Thyroid gland (tissue), 4 donors: ENCODE results near the gene DISC1.

Source experiments
- CTCF ChIP-seq, 6 experiments: fragments of 200-600 bp in 3 of 6; fragments of 450-650 bp in 3 of 6; sonication (generic) in 3 of 6; IDR thresholded peaks; one replicate each; pipeline ENCODE4 v1.5.1; 2016 to 2019; ENCODE audit warnings: antibody characterized with exemption in 6 of 6, mild to moderate bottlenecking in 2 of 6, inconsistent platforms in 1 of 6, moderate library complexity in 1 of 6
- POLR2A ChIP-seq, 2 donors: fragments of 450-650 bp; IDR thresholded peaks; one replicate each; pipeline ENCODE4 v1.6.1; 2017; ENCODE audit warnings: antibody characterized with exemption in 2 of 2, mild to moderate bottlenecking in 2 of 2, moderate library complexity in 1 of 2

GRCh38 chr1:231950331-231951128 is 323.9 kb downstream of the DISC1 start:
- TF ChIP-seq CTCF (IDR thresholded peaks at IDR 0.05) = no peak
- TF ChIP-seq POLR2A (IDR thresholded peaks at IDR 0.05) = no peak
